Stomach (tissue), 4 donors: ENCODE results near the gene SERAC1.

ENCODE experiments used
- POLR2A ChIP-seq, 4 donors: fragments of 450-650 bp; IDR thresholded peaks; one replicate each; pipeline ENCODE4 v1.6.1; 2016; ENCODE audit warnings: antibody characterized with exemption in 4 of 4, control low read depth in 2 of 4, mild to moderate bottlenecking in 1 of 4, moderate library complexity in 1 of 4
- POLR2AphosphoS5 ChIP-seq, 3 donors: sonication (generic); formaldehyde crosslinking; IDR thresholded peaks; one replicate each; pipeline ENCODE4 v1.6.1; 2016; ENCODE audit warnings: antibody characterized with exemption in 3 of 3

GRCh38 chr6:158086504-158087223 lies 81.4 kb downstream of the SERAC1 start:
- TF ChIP-seq POLR2AphosphoS5 (IDR thresholded peaks at IDR 0.05) (no peak), POLR2A (IDR thresholded peaks at IDR 0.05) (no peak)
